ENCODE data around the gene LRRC58.
"Not testable (repeated sequence)": the region's sequence is repeated elsewhere in the genome, so short reads cannot be mapped to it uniquely, and the experiment has no call there.

The LRRC58 gene

GRCh38 chr3:120348991-120349854 lies at the start of gene LRRC58:
TSS of gene LRRC58 (minus strand) at chr3:120349354. CDS start at chr3:120349243, 111 bp downstream.
- DNase-seq: peak; percentile 39 to 97 (median 89)

DNA sequence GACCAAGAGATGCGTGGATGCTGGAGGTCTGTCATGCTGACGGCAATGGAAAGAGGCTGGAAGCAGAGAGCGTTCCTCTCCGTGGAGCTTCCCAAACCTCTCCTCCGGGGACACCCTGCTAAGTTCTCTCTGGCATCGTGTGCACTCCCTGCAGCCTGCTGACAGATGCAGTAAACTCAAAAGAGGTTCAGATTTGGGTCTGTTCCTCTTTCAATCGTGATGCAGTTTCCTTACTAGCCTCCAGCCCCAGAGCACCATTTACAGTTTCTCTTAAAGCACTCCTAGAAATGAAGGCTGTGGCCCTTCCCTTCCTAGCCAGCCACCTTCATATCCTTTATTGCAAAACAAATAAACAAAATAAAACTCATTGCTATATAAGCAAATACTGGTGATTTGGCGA lies 47.3 kb upstream of the LRRC58 start:
- no peak for DNase-seq

- no peak for DNase-seq
These were observed 45.2 kb upstream of the LRRC58 start for GRCh38 chr3:120394347-120394746.

GRCh38 chr3:120393761-120394160 lies 44.6 kb upstream of the LRRC58 start:
- DNase-seq: no peak

DNA sequence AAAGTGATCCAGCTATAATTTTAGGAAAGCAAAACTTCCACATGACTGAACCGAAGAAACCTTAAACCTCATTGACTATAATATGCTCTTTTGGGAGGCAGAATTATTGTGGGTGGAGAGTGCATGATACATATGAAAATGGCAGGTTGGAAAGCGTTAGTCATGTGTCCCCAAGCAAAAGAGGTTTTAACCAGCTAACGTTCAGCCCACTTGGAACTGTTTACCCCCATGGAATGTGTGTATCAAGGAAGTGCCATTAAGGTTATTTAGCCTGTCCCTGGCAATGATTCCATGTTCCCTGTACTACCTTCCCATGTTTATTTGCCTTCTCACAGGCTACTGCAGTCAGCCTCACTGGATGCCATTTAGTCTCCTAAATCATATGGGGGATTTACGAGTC lies 44.1 kb upstream of the LRRC58 start:
- DNase-seq: no peak

GRCh38 chr3:120382941-120383447 lies 33.8 kb upstream of the LRRC58 start:
- DNase-seq: no peak

GRCh38 chr3:120381503-120381902 lies 32.3 kb upstream of the LRRC58 start:
- DNase-seq: no peak

DNA sequence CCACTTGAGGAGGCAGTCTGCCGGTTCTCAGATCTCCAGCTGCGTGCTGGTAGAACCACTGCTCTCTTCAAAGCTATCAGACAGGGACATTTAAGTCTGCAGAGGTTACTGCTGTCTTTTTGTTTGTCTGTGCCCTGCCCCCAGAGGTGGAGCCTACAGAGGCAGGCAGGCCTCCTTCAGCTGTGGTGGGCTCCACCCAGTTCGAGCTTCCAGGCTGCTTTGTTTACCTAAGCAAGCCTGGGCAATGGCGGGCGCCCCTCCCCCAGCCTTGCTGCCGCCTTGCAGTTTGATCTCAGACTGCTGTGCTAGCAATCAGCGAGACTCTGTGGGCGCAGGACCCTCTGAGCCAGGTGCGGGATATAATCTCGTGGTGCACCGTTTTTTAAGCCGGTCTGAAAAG lies 28.8 kb upstream of the LRRC58 start:
- DNase-seq: not testable (repeated sequence)

DNA sequence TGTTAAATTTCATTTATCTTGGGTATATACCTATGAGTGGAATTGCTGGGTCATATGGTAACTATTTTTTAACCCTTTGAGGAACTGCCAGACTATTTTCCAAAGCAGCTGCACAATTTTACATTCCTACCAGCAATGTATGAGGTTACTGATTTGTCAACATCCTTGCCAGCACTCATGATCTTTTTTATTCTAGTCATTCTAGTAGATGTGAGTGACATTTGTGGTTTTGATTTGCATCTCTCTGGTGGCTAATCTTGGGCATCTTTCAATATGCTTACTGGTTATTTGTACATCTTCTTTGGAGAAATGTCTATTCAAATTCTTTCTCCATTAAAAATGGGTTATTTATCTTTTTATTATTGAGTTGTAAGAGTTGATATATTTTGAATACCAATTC lies 21.3 kb upstream of the LRRC58 start:
- no peak for DNase-seq

DNA sequence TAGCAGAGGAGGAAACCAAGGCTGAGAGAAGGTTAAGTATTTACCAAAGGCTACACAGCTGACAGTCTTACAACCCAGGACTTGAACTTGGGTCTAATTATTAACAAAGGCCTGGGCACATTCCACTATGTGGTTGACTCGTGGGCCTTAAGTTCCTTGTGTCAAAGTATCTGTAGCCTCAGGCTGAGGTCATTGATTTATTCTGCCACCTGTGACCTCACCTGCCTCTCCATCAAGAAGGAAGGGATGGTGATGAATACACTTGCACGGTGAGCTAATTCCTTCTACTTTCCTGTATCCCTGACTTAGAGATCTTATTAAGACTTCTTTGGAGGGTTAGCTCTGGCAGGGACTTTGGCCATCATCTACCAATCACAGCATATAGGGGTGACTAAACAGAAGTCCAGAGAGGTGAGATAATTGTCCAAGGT lies 19.9 kb upstream of the LRRC58 start:
- no peak for DNase-seq

GRCh38 chr3:120368172-120368571 lies 19.0 kb upstream of the LRRC58 start:
- DNase-seq: no peak

DNA sequence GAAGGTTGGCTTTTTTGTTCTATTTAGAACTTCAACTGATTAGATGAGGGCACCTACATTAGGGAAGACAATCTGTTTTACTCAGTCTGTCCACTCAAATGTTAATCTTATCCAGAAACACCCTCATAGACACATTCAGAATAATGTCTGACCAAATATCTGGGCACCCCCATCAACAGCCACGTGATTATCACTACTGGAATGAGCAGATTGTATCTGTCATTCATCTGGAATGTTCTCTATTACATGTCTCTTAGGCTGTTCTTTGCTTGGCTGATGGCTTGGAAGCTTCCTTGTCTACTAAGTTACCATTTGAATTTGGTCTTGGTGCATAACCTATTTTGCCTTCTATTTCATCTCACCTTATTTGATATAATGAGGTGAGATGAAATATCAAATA lies 15.7 kb upstream of the LRRC58 start:
- no peak for DNase-seq

DNA sequence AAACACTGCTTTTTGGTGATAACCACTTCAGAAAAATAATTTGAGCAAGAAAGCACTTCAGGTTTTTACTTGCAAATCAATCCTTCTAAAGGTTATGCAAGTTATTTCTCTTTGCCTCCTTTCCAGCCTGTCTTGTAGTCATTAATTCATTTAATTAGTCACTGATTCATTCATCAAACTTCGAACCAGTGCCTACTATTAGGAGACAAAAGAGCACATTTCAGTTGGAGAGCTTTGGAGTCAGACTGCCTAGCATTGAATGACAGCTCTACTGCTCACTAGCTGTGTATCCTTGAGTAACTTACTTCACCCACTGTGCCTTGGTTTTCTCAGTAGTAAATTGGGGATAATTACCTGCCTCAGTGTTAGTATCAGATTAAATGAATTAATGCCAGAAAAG lies 14.9 kb upstream of the LRRC58 start:
- no peak for DNase-seq

DNA sequence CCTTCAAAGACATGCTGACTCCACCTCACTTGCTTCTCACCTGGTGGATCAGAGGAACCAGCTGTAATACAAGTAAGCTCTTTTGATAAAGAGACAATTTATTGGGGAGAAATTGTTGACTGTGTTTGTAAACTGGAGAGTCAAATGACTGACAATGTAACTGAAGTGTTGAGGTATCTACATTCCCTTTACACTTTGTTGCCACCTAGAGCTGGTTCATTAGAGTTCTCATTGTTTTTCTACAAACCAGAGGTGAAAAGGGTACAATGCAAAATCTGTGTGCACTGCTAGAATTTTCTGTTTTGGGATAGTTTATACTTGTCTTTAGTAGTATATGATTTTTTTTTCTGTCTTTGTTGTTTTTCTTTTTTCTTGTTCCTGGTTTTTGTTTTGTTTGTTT lies 8.7 kb upstream of the LRRC58 start:
- no peak for DNase-seq

DNA sequence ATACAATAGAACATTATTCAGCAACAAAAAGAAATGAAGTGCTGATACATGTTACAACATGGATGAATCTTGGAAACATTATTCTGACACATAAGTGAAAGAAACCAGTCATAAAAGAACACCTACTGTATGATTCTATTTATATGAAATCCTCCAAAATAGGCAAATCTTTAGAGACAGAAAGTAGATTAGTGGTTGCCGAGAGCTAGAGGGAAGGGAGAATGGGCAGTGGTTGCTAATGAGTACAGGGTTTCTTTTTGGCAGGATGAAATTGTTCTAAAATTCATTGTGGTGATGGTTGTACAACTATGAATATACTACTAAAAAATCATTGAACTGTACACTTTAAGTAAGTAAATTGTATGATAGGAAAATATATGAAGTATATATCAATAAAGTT lies 6.3 kb upstream of the LRRC58 start:
- DNase-seq: no peak

- DNase-seq: no peak
These were observed 4.3 kb upstream of the LRRC58 start for GRCh38 chr3:120353463-120353862.

- no peak for DNase-seq
These were observed 2.9 kb upstream of the LRRC58 start for GRCh38 chr3:120352017-120352416.

DNA sequence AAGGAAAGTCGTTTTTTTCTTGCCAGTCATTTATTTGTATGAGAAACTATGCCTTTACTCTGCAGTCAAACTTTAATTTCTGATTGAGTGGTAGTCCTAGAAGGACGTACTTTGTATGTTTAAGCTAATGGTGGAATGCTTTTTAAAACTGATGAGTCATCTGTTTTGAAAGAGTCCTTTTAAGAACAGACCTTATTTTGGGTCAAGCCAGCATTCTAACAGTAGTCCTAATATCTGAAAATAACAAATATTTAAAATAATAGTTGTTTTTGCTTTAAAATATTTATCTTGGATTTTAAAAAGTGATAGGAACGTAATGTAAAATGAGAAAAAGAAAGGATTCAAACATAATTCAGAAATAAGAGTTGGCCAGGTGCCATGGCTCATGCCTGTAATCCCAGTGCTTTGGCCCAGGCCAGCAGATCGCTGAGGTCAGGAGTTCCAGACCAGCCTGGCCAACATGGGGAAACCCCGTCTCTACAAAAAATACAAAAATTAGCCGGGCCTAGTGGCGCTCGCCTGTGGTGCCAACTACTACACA lies 1.3 kb upstream of the LRRC58 start:
- peak in 5 of 14 donors; percentile 1 to 22 (median 6) for DNase-seq

- DNase-seq: peak in 1 of 14 donors; percentile 74
These were observed 636 bp upstream of the LRRC58 start for GRCh38 chr3:120349855-120350125.

DNA sequence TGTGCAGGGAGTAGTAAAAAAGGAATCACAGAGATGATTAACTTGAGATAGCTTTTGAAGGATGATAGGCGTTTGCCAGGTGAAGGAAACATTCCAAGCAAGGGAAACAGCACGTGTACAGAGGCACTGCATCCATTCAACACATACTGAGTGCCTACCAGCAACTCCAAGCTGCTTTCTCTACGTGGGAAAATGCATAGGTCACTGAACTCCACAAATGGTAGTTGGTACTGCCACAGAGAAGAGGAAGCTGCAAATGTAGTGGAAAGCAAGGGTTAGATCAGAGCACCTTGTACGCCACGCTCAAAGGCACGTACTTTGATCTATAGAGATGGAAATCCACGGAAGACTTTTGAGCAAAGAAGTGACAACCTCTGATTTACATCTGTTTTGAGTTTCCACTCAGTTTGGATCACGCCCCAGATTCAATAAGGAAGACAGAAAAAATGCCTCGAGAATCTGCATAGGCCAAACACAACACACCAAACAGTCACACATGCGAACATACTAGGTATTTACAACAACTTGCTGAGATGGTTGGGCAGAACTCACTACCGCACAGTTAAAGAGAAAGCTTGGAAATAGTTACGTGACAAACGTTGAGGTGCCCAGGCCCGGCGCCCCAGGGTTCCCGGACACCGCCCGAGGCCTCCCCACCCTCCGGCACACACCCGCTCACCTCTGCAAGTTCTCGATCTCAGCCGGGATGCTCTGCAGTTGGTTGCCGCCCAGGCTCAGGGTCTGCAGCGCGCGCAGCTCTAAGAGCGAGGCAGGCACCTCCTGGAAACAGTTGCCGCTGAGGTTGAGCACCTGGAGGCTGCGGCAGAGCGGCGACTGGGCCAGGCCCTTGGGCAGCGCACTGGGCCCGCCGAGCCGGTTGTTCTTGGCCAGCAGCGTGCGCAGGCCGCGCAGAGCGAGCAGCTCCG lies 826 bp downstream of the LRRC58 start:
- DNase-seq: peak in 5 of 14 donors; percentile 15 to 81 (median 60)

GRCh38 chr3:120344349-120344748 lies 4.8 kb downstream of the LRRC58 start:
- no peak for DNase-seq

DNA sequence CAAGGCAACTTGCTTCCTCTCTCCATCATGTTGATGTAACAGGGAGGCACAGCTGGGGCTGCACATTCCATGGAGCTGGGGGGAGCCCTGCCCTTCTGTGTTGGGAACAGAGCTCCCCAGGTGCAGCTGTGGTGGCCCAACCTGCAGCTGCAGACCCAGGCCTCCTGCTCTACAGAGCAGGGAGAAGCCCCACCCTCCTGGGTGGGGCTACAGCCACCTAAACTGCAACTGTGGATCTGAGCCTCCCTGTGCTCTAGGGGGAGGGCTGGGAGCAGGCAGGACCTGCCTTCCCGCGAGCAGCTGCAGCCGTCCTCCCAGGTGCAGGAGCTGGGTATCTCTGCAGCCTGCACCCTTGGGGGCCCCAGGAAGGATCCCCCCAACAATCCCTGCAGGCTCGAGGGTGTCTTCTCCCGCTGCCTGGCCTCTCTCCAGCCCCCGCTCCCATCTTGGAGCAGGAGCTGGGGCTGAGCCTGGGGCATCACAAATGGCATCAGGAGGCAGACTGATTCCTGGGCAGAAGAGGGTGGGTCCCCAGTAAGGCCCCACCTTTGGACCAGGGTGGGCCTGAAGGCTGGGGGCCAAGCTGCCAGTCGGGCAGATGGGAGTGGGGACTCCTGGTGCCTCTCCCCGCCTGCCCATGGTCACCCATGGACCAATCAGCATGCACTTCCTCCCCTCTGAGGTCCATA lies 7.4 kb downstream of the LRRC58 start:
- no peak for DNase-seq
